HCT116 (cell line): ENCODE data around the gene ARHGEF3. TPM values are rescaled to one million over a fixed set of nuclear protein-coding genes. Genes with fewer than 3 reads are reported as not detected.

Experiments used
- ATAC-seq: fragments of 200-7000 bp; cut with Tn5 transposase; 2 replicates; pipeline ENCODE4 v1.9.1; 2020; ENCODE audit warnings: mild to moderate bottlenecking, moderate library complexity
- BruUV-seq: library from RNA; stranded (reverse); fragments of 400-500 nt; replicated peaks from 2 replicates; lab custom pipeline; 2021; lab: Mats Ljungman, UMichigan
- CTCF ChIA-PET: fragments of 300-600 bp; sonication (Branson Sonifier 250); formaldehyde crosslinking; loops from one replicate; lab custom pipeline; 2021; ENCODE audit warnings: antibody characterized with exemption; lab: Charles Lee
- POLR2A ChIA-PET: fragments of 300-600, 350-600 bp; sonication (Branson Sonifier 250); formaldehyde crosslinking; loops from one replicate; lab custom pipeline; 2021; ENCODE audit warnings: antibody characterized with exemption; lab: Charles Lee
- RAD21 ChIA-PET, 2 experiments: fragments of 300-600 bp; sonication (Branson Sonifier 250); formaldehyde crosslinking; loops; one replicate each; lab custom pipeline; 2023; ENCODE audit warnings: low total read pairs in 2 of 2; ENCODE audit not compliant: uncharacterized antibody in 2 of 2, unreplicated experiment in 2 of 2, low non-redundant PET in 1 of 2; lab: Charles Lee
- DNase-seq: peaks from one replicate; pipeline ENCODE4 v3.0.0-alpha.2; 2010; ENCODE audit warnings: low read depth, low spot score
- H2AFZ ChIP-seq: fragments of 200-600 bp; shearing (Covaris generic), sonication (generic); 2 replicates; pipeline ENCODE4 v1.6.1; 2017; ENCODE audit warnings: low read depth, mixed run types, mixed read lengths, antibody characterized with exemption, low read length; ENCODE audit not compliant: poor library complexity, severe bottlenecking
- H3K27ac ChIP-seq: 2 replicates; pipeline ENCODE4 v1.5.1; 2012; ENCODE audit warnings: low read depth, low read length
- H3K27me3 ChIP-seq: fragments of 200-600 bp; sonication (generic); 2 replicates; pipeline ENCODE4 v1.6.1; 2016; ENCODE audit warnings: mixed run types, low read length, mixed read lengths; ENCODE audit not compliant: insufficient read depth
- H3K36me3 ChIP-seq, 2 experiments: fragments of 200-500 bp in 1 of 2; fragments of 200-600 bp in 1 of 2; sonication (Bioruptor generic) in 1 of 2; sonication (generic) in 1 of 2; 2 replicates each; pipeline versions ENCODE4 v1.5.1 to v1.6.1; 2014 to 2016; ENCODE audit warnings: low read length in 2 of 2, inconsistent platforms in 1 of 2, mixed read lengths in 1 of 2, mixed run types in 1 of 2; ENCODE audit not compliant: insufficient read depth in 2 of 2, control insufficient read depth in 1 of 2
- H3K4me1 ChIP-seq, 2 experiments: fragments of 200-600 bp in 1 of 2; sonication (generic) in 1 of 2; 2 replicates each; pipeline versions ENCODE4 v1.5.1 to v1.6.1; 2012 to 2017; ENCODE audit warnings: low read length in 2 of 2, inconsistent platforms in 1 of 2, mild to moderate bottlenecking in 1 of 2, mixed read lengths in 1 of 2, mixed run types in 1 of 2, moderate library complexity in 1 of 2; ENCODE audit not compliant: insufficient read depth in 2 of 2, control insufficient read depth in 1 of 2
- H3K4me2 ChIP-seq: fragments of 200-600 bp; sonication (generic); 2 replicates; pipeline ENCODE4 v1.6.1; 2017; ENCODE audit warnings: mixed run types, low read length, mixed read lengths
- H3K4me3 ChIP-seq, 2 experiments: fragments of 200-600 bp in 1 of 2; sonication (generic) in 1 of 2; replicated peaks in 1 of 2; 2 replicates each; pipeline ENCODE4 v1.5.1; 2011 to 2016; ENCODE audit warnings: low read length in 2 of 2, control low read depth in 1 of 2, low read depth in 1 of 2, mild to moderate bottlenecking in 1 of 2, mixed read lengths in 1 of 2, mixed run types in 1 of 2
- H3K79me2 ChIP-seq: fragments of 200-600 bp; sonication (generic); 2 replicates; pipeline ENCODE4 v1.6.1; 2017; ENCODE audit warnings: mild to moderate bottlenecking, mixed run types, low read length, moderate library complexity, mixed read lengths; ENCODE audit not compliant: insufficient read depth
- H3K9ac ChIP-seq: fragments of 200-600 bp; sonication (generic); 2 replicates; pipeline ENCODE4 v1.6.1; 2016; ENCODE audit warnings: low read length, mixed read lengths
- H3K9me2 ChIP-seq: fragments of 200-600 bp; sonication (generic), shearing (Covaris generic); 2 replicates; pipeline ENCODE4 v1.6.1; 2017; ENCODE audit warnings: mixed run types, mild to moderate bottlenecking, moderate library complexity; ENCODE audit not compliant: insufficient read depth
- H3K9me3 ChIP-seq, 2 experiments: fragments of 200-500 bp in 1 of 2; fragments of 200-600 bp in 1 of 2; sonication (Bioruptor generic) in 1 of 2; sonication (generic) in 1 of 2; 2 replicates each; pipeline ENCODE4 v1.6.1; 2014 to 2017; ENCODE audit warnings: low read length in 2 of 2, mixed read lengths in 2 of 2, inconsistent platforms in 1 of 2, low read depth in 1 of 2, mild to moderate bottlenecking in 1 of 2, mixed run types in 1 of 2, moderate library complexity in 1 of 2; ENCODE audit not compliant: control insufficient read depth in 1 of 2, insufficient read depth in 1 of 2
- H4K20me1 ChIP-seq: fragments of 200-600 bp; sonication (generic), shearing (Covaris generic); 2 replicates; pipeline ENCODE4 v1.6.1; 2017; ENCODE audit warnings: mixed run types, mild to moderate bottlenecking, moderate library complexity; ENCODE audit not compliant: insufficient read depth
- CBX3 ChIP-seq: IDR thresholded peaks from 2 replicates; pipeline ENCODE4 v1.6.1; 2012; ENCODE audit warnings: low read depth
- CTCF ChIP-seq, 3 experiments: fragments of 200-600 bp in 1 of 3; sonication (generic) in 1 of 3; IDR thresholded peaks in 2 of 3; conservative IDR thresholded peaks in 1 of 3; 2 replicates each; pipeline ENCODE4 v1.5.1; 2012 to 2017; ENCODE audit warnings: low read depth in 2 of 3, low read length in 2 of 3, antibody characterized with exemption in 1 of 3, borderline replicate concordance in 1 of 3, control low read depth in 1 of 3, mild to moderate bottlenecking in 1 of 3, mixed read lengths in 1 of 3, mixed run types in 1 of 3, moderate library complexity in 1 of 3; ENCODE audit not compliant: insufficient read depth in 1 of 3
- EGR1 ChIP-seq: IDR thresholded peaks from 2 replicates; pipeline ENCODE4 v1.6.1; 2012; ENCODE audit warnings: low read depth
- ELF1 ChIP-seq: IDR thresholded peaks from 2 replicates; pipeline ENCODE4 v1.6.1; 2012; ENCODE audit warnings: low read depth, borderline replicate concordance
- EZH2 ChIP-seq: fragments of 200-600 bp; sonication (generic); IDR thresholded peaks from 2 replicates; pipeline ENCODE4 v1.6.1; 2017; ENCODE audit warnings: antibody characterized with exemption, mixed run types
- FOSL1 ChIP-seq: IDR thresholded peaks from 2 replicates; pipeline ENCODE4 v1.6.1; 2012; ENCODE audit warnings: low read depth
- MAX ChIP-seq: IDR thresholded peaks from 2 replicates; pipeline ENCODE4 v1.6.1; 2012
- POLR2A ChIP-seq: IDR thresholded peaks from 2 replicates; pipeline ENCODE4 v1.7.0; 2011; ENCODE audit warnings: borderline replicate concordance; ENCODE audit not compliant: insufficient read depth, insufficient read length; ENCODE audit errors: extremely low read depth
- POLR2AphosphoS5 ChIP-seq: IDR thresholded peaks from 2 replicates; pipeline ENCODE4 v1.6.1; 2011; ENCODE audit warnings: mild to moderate bottlenecking, low read depth, low read length, moderate library complexity
- REST ChIP-seq: IDR thresholded peaks from 2 replicates; pipeline ENCODE4 v1.6.1; 2012; ENCODE audit warnings: low read depth
- SIN3A ChIP-seq: IDR thresholded peaks from 2 replicates; pipeline ENCODE4 v1.6.1; 2012; ENCODE audit warnings: low read depth
- SP1 ChIP-seq: IDR thresholded peaks from 2 replicates; pipeline ENCODE4 v1.6.1; 2012; ENCODE audit warnings: low read depth
- YY1 ChIP-seq: IDR thresholded peaks from 2 replicates; pipeline ENCODE4 v1.6.1; 2011; ENCODE audit warnings: low read length, low read depth, moderate library complexity, mild to moderate bottlenecking; ENCODE audit not compliant: insufficient replicate concordance; ENCODE audit errors: extremely low read depth
- ZFX ChIP-seq: fragments of 450-650 bp; IDR thresholded peaks from 2 replicates; pipeline ENCODE4 v1.6.1; 2017
- intact Hi-C: fragments of 100-400 bp; cut with micrococcal nuclease; formaldehyde crosslinking; loops from 2 replicates; pipeline ENCODE4 v1.10.0; 2022
- total RNA-seq: library from RNA; stranded (reverse); gene quantifications from one replicate; pipeline ENCODE4 v1.2.1, GENCODE V29; 2021; ENCODE audit not compliant: unreplicated experiment

The ARHGEF3 gene
- total RNA-seq, 1 experiment from 2014 or later, result 18.1 TPM

- no peaks in the 10 kb centered on the region for H3K9me2 ChIP-seq
- no peak overlapping the region for H3K27ac ChIP-seq
- POLR2A ChIA-PET, result no interaction called here
- H3K79me2 ChIP-seq, result no peaks in the 10 kb centered on the region
- no peaks in the 10 kb centered on the region; the same call in 1 of the 2 replicates for H4K20me1 ChIP-seq
- H3K4me2 ChIP-seq, result no peak overlapping the region
- RAD21 ChIA-PET, result no interaction called here
- ATAC-seq (no peak), DNase-seq (no peak)
- TF ChIP-seq ELF1 (no peak), YY1 (no peak), EGR1 (no peak), SIN3A (no peak), EZH2 (no peak), SP1 (no peak), MAX (no peak), REST (no peak), POLR2A (no peak), CBX3 (no peak), POLR2AphosphoS5 (no peak), ZFX (no peak), CTCF (IDR thresholded peaks at IDR 0.05 in 2 of 3, conservative IDR thresholded peaks at IDR 0.05 in 1 of 3; ENCODE audit: borderline replicate concordance in 1 of 3, insufficient read depth in 1 of 3, low read depth in 2 of 3, low read length in 2 of 3) (no peak), FOSL1 (no peak)
- no peaks in the 10 kb centered on the region for H3K9me3 ChIP-seq
- peaks cover 8 to 12% of the 10 kb centered on the region in 2 experiments for H3K4me1 ChIP-seq
- BruUV-seq, result no TSS peak
- intact Hi-C loops, result no loop called here
- CTCF ChIA-PET, result interaction anchor here (0.9 kb wide), 1 partner anchor 36 kb away, joined by 3 read pairs; no protein-coding TSS in a partner anchor
- H3K4me3 ChIP-seq, result no peak overlapping the region
- no peak overlapping the region for H3K9ac ChIP-seq
- H3K27me3 ChIP-seq, result no peaks in the 10 kb centered on the region
- no peak overlapping the region for H2AFZ ChIP-seq
- H3K36me3 ChIP-seq, result no peaks in the 10 kb centered on the region
Measured at GRCh38 chr3:56763233-56763632, 38.5 kb downstream of the ARHGEF3 start.
